Neural crest cell (in vitro differentiated cells): ENCODE results near the gene FOSL2. TPM values are rescaled to one million over a fixed set of nuclear protein-coding genes. Genes with fewer than 3 reads are reported as not detected.

Source experiments
- DNase-seq: peaks from one replicate; pipeline ENCODE4 v3.0.0; 2021; ENCODE audit warnings: low read depth, mixed read lengths, low spot score
- H3K27ac Mint-ChIP-seq: one replicate; pipeline ENCODE4 v1.8.0; 2021; ENCODE audit warnings: mild to moderate bottlenecking, mixed read lengths; ENCODE audit not compliant: unreplicated experiment
- H3K27me3 Mint-ChIP-seq: 2 replicates; pipeline ENCODE4 v1.8.0; 2021; ENCODE audit warnings: low read depth, mild to moderate bottlenecking, mixed read lengths
- H3K36me3 Mint-ChIP-seq: 2 replicates; pipeline ENCODE4 v1.8.0; 2021; ENCODE audit warnings: low read depth, mild to moderate bottlenecking, mixed read lengths
- H3K4me1 Mint-ChIP-seq: 2 replicates; pipeline ENCODE4 v1.8.0; 2021; ENCODE audit warnings: mixed read lengths
- H3K4me3 Mint-ChIP-seq: one replicate; pipeline ENCODE4 v1.8.0; 2021; ENCODE audit warnings: mild to moderate bottlenecking, mixed read lengths
- H3K9me3 Mint-ChIP-seq: 2 replicates; pipeline ENCODE4 v1.8.0; 2021; ENCODE audit warnings: mixed read lengths
- CTCF ChIP-seq: fragments of 200-600 bp; sonication (generic); conservative IDR thresholded peaks from 2 replicates; pipeline ENCODE4 v1.5.0; 2021; ENCODE audit warnings: antibody characterized with exemption, mild to moderate bottlenecking
- total RNA-seq: library from RNA; stranded (reverse); gene quantifications from 2 replicates; pipeline ENCODE4 v1.2.1, GENCODE V29; 2021

Gene FOSL2
- total RNA-seq, 1 donor from 2014 or later: 2.9 TPM

DNA sequence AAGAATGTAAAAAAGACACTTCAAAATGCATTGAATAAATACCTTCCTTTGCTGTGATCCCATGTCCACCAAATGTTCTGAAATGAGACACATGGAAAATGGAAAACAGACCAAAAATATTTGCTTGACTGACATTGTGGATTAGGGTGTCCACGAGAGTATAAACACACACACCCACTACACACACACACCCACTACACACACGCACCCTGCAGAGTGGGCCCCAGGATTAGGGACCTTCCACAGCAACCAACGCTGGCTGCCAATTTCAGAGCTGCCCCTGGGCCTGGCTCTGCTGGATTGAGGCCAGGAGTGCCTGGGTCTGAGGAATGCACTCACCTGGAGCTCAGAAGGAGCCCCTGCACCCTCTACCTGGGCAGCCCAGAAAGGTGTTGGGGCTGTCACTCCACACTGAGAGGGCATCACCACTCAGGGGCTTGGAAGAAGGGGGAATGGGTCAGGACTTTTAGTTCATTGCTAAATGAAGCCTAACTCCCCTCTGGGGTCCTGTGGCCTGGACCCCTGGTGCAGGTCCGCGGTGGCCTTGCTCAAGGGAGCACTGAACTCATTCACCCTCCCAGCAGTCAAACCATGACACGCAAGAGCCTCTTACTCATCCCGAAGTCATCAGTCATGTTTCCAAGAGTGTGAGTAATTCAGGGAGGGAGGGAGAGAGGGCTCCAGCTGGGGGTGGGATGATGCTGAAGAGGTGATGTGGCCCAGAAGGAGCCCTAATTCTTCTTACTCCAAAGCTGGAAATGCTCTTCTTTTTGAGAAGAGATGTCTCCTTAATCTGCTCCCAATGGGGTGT lies 53.0 kb downstream of the FOSL2 start:
- TF ChIP-seq CTCF: no peak

DNA sequence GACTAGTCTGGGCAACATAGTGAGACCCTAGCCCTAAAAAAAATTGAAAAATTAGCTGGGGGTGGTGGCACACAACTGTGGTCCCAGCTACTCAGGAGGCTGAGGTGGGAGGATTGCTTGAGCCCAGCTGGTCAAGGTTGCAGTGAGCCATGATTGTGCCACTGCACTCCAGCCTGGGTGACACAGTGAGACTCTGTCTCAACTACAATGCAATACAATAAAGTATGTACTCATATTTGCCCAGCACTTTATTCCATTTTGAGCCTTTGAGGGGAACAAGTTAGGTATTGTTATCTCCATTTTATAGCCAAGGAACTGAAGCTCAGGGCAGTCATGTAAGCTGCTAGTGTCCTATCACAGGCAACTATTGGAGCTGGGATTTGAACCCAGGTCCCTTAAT lies 53.9 kb downstream of the FOSL2 start:
- H3K27me3 Mint-ChIP-seq: no peaks in the 10 kb centered on the region
- no peak for TF ChIP-seq CTCF
- H3K4me1 Mint-ChIP-seq: no peaks in the 10 kb centered on the region
- DNase-seq: no peak
- peaks cover 4% of the 10 kb centered on the region for H3K9me3 Mint-ChIP-seq
- no peak overlapping the region for H3K27ac Mint-ChIP-seq
- H3K4me3 Mint-ChIP-seq: no peak overlapping the region
- H3K36me3 Mint-ChIP-seq: no peaks in the 10 kb centered on the region

More for the DNA sequence above, 53.0 kb downstream of the FOSL2 start:
- DNase-seq: no peak
- H3K27me3 Mint-ChIP-seq: no peaks in the 10 kb centered on the region
- no peaks in the 10 kb centered on the region for H3K4me1 Mint-ChIP-seq
- H3K4me3 Mint-ChIP-seq: no peak overlapping the region
- no peak overlapping the region for H3K27ac Mint-ChIP-seq
- peaks cover 4% of the 10 kb centered on the region for H3K9me3 Mint-ChIP-seq
- no peaks in the 10 kb centered on the region for H3K36me3 Mint-ChIP-seq

DNA sequence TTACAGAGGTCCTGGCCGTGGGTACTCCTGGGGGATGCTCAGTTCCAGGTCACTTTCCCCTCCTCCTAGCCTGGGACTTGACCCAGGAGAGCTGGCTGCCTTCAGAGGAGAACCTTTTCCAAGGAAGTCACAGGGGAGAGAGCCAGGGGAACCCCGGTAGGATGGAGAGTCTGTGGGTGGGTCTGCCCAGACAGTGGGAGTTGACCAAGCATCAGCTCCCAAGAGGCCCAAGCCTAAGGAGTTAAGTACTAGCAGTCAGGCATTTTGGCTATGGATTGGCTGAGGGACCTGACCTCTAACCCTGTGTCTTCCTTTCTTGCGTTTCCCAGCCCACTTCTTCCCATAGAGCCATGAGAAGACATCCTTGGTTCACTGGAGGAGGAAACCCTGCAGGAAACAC lies 54.4 kb downstream of the FOSL2 start:
- no peak for DNase-seq
- no peaks in the 10 kb centered on the region for H3K9me3 Mint-ChIP-seq
- no peak overlapping the region for H3K27ac Mint-ChIP-seq
- H3K27me3 Mint-ChIP-seq: no peaks in the 10 kb centered on the region
- no peak for TF ChIP-seq CTCF
- H3K36me3 Mint-ChIP-seq: no peaks in the 10 kb centered on the region
- no peak overlapping the region for H3K4me3 Mint-ChIP-seq
- H3K4me1 Mint-ChIP-seq: no peaks in the 10 kb centered on the region

GRCh38 chr2:28447943-28448792 lies 55.5 kb downstream of the FOSL2 start:
- Mint-ChIP-seq H3K36me3 (no peaks in the 10 kb centered on the region), H3K9me3 (no peaks in the 10 kb centered on the region), H3K27ac (no peak overlapping the region)

GRCh38 chr2:28448793-28449100 lies 56.1 kb downstream of the FOSL2 start:
- H3K27ac Mint-ChIP-seq: no peak overlapping the region

More at GRCh38 chr2:28447943-28448792, 55.5 kb downstream of the FOSL2 start:
- no peaks in the 10 kb centered on the region for H3K27me3 Mint-ChIP-seq
- no peak for TF ChIP-seq CTCF
- H3K4me3 Mint-ChIP-seq: no peak overlapping the region
- no peak for DNase-seq
- H3K4me1 Mint-ChIP-seq: no peaks in the 10 kb centered on the region

More at GRCh38 chr2:28448793-28449100, 56.1 kb downstream of the FOSL2 start:
- no peak overlapping the region for H3K4me3 Mint-ChIP-seq
- TF ChIP-seq CTCF: no peak
- H3K9me3 Mint-ChIP-seq: no peaks in the 10 kb centered on the region
- H3K4me1 Mint-ChIP-seq: no peaks in the 10 kb centered on the region
- H3K36me3 Mint-ChIP-seq: no peaks in the 10 kb centered on the region
- no peak for DNase-seq
- no peaks in the 10 kb centered on the region for H3K27me3 Mint-ChIP-seq
